Dedifferentiated amniotic fluid mesenchymal stem cell (primary cell): ENCODE results near the gene USP26.
"Not testable (repeated sequence)": the region's sequence is repeated elsewhere in the genome, so short reads cannot be mapped to it uniquely, and the experiment has no call there.

Source experiments
- DNase-seq: peaks from one replicate; pipeline ENCODE4 v3.0.0-alpha.2; 2016; ENCODE audit errors: extremely low spot score

The USP26 gene, protein sequence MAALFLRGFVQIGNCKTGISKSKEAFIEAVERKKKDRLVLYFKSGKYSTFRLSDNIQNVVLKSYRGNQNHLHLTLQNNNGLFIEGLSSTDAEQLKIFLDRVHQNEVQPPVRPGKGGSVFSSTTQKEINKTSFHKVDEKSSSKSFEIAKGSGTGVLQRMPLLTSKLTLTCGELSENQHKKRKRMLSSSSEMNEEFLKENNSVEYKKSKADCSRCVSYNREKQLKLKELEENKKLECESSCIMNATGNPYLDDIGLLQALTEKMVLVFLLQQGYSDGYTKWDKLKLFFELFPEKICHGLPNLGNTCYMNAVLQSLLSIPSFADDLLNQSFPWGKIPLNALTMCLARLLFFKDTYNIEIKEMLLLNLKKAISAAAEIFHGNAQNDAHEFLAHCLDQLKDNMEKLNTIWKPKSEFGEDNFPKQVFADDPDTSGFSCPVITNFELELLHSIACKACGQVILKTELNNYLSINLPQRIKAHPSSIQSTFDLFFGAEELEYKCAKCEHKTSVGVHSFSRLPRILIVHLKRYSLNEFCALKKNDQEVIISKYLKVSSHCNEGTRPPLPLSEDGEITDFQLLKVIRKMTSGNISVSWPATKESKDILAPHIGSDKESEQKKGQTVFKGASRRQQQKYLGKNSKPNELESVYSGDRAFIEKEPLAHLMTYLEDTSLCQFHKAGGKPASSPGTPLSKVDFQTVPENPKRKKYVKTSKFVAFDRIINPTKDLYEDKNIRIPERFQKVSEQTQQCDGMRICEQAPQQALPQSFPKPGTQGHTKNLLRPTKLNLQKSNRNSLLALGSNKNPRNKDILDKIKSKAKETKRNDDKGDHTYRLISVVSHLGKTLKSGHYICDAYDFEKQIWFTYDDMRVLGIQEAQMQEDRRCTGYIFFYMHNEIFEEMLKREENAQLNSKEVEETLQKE

DNA sequence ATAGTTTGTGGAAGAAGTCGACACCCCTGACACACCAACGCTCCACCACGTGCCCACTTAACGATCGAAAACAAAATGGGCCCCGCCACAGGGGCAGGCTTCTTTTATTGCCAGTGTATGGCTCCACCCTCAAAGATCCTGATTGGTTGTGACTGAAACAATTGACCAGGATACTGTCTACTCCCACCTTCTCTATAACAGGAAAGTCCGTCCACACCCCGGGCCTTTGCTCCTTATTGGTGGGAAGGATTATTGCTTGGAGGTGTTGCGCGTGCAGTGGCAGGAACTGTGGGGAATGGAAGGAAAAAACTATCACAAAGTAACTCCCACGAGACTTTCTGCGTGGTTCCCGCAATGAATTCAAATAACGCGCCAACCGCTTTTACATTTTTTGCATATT lies at the start of gene USP26:
Gene USP26 (minus strand): TSS at position 79 of the 400 bp plus-strand sequence. CDS start 68,889 bp downstream, outside the sequence.
- DNase-seq = no peak

DNA sequence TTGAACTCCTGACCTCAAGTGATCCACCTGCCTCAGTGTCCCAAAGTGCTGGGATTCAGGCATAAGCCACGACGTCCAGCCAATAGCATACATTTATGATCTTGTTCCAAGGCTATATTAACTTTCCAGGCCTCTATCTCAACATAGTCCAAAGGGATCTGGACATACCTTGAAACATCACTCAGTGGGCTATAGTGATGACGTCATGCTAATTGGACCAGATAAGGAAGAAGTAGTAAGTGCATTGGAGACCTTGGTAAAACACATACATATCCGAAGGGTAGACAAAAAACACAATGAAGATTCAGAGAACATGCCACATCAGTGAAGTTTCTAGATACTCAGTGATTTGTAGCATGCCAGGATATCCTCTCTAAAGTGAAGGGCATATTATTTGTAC lies 37.4 kb upstream of the USP26 start:
- no peak for DNase-seq

DNA sequence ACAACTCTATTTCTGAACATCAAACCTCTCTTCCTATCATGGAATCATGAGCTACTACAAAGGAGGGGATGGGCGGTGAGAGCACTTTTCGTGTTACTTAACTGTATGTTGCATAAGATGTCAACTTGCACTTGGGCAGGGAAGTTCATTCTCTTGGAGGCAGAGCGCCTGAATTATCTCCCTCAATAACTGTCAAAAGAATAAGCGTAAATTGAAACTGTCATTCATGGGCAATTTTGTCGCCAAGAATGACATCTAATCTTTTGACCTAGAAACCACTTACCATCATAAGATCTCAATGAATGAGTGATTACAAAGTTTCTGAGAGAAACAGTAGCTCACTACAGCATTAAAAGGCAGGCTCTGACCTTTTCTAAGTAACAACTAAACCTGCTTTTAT lies 23.5 kb upstream of the USP26 start:
- no peak for DNase-seq

DNA sequence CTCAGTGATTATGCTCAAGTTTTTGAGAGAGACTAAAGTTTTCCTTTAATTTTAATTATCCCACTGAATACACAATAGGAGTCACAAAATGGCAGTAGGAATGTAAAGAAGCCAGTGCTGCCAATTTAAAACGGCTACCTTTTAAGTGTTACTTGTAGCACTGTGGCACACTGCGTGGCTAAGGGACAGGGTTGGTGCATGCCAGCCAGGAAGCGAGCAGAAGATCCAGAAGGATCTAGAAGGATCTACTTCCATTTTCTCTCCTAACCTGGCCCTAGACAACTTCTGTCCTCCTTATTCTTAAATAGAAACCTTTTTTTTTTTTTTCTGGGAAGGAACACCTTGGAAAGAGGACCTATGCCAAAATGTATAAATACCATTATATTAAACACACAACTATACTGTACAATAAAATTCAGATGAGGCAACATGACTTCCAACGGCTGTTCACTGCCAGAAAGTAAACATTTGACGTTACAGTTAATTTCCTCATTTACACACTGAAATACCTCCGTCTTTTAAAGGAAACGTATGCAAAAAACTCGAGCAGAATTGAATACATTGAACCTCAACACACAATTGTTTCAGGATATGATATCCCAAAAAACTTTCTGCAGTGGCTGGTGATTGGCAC lies 2.7 kb downstream of the USP26 start:
- no peak for DNase-seq

DNA sequence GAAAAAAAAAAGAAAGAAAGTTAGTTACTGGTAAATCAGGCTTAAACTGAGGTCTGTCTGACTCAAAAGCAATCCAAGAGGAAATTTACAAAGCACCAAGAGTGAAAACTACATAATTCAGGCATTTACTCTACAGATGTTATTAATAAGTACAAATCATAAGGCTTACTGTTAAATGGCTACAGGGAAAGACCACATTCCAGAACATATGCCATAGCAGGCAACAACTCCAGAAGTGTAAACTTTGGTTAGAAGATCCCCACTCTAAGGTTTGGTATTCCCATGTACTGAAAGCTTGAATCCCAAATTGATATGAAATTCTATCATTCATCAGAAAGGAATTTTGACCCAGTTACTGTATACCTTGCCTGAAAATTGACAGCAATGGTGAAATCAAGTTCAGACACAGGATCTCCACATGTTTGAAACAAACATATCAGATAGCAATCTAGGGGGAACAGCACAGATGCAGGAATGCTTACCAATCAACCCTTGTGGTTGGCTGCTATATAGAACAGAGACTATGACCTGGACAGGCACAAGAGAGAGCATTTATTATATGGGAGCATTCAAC lies 6.6 kb downstream of the USP26 start:
- peak; percentile 27 for DNase-seq

DNA sequence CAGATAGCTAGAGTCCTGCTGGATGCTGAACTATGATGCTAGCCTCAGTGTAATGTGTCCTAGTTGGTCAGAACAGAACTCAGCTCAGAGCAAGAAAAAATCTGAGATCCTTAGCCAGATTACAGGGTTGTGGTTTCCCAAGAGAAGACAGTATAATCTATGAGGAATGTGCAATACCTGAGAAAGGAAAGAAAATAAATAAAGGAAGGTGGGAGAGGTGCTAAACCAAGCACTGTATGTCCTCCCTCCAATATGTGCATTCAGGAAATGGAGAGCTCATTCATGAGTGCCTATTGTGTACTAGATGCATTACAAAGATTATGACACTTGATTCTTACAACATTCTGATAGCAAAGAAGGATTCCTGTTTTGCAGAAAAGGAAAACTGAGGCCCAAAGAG lies 7.5 kb downstream of the USP26 start:
- DNase-seq = no peak

DNA sequence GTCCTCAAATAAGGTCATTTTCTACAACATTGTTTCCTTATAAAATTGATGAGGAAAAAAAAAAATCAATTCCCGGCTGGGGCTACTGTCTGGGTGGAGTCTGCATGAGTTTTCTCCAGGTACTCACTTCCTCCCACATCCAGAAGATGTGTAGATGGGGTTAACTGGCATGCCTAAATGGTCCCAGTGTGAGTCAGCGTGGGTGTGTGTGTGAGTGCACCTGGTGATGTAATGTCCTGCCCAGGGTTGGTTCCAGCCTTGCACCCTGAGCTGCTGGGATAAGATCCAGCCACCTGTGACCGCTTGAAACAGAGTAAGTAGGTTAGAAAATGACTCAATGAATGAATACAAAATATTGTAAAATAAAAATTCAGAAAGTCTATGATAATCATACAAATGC lies 11.1 kb downstream of the USP26 start:
- DNase-seq = no peak

DNA sequence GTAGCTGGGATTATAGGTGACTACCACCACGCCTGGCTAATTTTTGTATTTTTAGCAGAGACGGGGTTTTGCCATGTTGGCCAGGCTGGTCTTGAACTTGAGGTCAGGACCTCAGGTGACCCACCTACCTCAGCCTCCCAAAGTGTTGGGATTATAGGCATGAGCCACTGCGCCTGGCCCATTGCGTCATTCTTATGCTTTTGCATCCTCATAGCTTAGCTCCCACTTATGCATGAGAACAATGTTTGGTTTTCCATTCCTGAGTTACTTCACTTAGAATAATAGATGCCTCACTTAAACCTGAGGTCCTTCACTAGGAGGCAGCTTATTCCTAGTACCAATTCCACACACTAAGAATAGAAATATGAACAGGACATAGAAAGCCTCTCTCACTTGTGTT lies 11.9 kb downstream of the USP26 start:
- not testable (repeated sequence) for DNase-seq

DNA sequence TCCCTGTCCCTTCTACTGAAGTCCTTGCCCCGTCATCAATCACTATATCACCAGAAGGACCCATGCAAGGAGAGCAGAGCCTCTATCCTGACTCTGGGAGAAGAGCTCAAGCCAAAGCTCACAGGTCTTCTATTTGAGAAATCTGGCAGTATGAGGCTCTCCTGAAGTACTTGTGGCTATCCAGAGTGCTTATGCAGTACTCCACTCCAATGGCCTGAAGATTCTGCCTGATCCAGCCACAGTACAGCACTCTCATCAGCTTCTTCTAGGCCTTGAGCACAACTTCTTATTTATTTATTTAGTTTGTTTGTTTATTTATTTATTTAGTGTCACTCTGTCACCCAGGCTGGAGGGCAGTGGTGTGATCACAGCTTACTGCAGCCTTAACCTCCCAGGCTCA lies 13.0 kb downstream of the USP26 start:
- no peak for DNase-seq

DNA sequence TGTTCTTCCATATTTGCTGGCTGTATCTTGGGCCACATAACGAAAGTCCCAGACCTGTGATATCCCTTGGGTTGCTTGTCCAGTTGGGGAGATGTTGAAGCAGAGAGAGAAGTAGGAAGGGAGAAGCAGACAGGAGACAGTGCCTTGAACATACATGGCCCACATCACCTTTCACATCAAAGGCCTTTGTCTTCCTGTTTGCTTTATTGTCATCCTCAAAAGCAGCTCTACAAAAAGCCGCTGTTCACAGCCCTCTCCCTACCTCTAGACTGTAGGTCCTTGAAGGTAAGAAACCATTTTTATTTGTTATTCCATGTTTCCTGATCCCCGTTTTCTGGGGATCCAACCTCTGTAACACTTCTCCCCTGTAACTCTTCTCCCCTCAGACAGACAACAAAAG lies 14.9 kb downstream of the USP26 start:
- DNase-seq = no peak

DNA sequence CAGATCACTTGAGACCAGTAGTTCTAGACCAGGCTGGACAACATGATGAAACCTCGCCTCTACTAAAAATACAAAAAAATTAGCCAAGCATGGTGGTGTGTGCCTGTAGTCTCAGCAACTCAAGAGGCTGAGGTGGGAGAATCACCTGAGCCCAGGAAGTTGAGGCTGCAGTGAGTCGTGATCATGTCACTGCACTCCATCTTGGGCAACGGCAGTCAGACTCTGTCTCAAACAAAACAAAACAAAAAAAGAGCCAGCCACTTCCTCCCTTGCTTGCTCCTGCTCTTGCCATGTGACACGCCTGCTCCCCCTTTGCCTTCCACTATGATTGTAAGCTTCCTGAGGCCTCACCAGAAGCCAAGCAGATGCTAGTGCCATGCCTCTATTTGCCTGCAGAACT lies 19.1 kb downstream of the USP26 start:
- not testable (repeated sequence) for DNase-seq

DNA sequence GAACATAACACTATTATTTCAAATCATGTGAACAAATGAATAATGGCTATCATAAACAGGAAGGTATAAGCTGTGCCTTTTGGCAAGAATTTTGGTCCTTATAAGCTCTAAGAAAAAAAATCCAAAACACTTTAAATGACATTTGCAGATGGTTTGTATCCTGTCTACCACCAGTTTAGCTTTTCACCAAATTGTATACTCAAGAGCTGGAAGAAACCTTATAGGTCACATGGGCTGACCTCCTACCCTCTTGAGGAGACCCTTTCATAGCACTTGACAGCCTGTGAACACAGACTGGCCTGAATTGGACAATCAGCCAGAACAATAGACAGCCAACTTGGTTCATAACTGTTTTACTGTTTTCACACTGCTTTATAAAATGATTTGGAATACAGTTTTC lies 24.3 kb downstream of the USP26 start:
- DNase-seq = no peak

DNA sequence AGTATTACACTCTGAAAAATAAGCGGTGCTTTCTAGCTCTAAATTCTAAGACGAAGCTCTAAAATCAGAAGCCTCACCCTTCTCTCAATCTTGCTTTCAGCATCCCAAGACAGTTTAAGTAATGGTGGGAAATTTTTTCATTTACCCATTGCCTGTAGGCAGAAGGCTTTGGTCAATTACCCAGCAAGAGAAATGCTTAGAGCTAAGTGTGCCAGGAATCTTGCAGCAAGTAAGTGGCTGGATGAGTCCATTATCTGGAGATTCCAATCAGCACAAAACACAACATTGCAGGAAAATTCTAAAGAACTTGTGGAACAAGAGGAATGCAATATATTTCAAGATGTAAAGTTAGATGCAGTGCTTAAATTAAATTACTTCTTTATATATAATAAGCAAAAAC lies 28.4 kb downstream of the USP26 start:
- no peak for DNase-seq

DNA sequence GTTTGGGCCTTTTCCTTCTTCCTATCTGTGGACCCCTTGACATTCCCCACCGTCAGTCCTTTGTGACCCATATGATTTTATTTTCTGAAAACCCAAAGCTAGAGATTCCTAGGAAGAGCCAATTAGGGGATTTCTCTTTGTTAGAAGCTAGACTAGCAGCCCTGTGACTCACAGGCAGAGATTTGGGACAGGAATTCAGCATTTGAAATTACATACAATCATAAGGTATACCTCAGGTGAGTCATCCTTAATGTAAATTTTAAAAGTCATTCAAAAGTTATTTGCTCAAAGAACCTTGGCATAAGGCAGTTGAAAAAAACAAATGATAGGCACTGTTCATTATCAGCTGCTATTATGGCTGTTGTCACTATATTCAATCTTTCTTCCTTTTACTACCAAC lies 40.6 kb downstream of the USP26 start:
- no peak for DNase-seq

DNA sequence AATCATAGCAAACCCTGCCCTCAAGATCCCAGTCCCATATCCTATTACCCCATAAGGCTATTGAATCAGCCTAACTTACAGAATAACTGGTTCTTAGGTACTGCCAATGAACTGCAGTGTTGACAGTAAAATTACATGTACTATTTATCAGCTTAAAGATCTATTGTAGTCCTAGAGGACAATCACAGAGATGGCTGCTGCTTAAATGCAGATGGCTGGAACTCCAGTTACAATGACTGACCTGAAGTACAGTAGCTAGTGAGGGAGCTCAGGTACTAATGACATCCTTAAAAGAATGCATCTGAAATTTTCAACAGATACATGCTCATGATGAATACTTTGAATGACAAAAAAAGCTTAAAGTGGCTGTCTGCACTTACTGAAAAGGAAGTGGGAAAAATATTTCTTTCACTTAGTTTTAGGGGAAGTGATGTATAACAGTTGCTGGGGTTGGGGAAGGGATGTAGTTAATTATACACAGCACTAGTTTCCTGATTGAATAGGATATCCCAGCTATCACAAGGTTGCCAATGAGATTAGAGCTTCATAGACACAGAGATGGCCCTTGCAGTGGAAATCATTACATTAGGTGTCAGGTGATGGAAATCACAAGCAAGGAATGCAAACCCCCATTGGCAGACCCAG lies 42.0 kb downstream of the USP26 start:
- no peak for DNase-seq

DNA sequence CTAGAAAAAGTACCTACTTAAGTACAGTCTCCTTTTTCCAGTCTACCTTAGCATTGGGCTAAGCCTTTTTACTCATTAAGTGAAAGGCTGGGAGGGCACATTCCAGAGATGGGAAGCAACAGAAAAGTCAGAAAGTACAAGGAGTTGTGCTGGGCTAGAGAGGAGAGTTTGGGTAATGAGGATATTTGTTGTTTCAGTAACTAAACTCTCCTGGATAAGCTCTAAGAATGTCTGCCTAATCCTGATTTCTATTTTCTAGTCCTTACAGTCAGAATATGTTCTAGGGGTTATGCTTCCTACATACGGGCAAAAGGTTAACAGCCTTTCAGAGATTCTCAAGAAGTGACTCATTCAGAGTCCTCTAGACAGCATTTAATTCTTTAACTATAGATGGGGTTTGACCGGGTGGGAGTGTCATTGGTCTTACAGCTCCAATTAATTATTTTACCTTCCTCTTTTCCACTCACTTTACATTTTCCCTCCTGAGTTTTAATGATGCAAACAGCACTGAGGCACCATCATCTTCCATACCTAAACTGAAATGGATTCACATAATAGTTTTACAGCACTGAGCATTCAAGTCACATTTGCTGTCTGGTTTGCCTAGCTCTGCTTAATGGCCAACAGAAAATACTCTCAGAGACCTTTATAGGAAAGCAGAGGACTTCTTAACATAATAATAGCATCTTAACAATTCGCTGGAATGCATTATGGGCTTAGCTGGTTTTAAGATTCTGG lies 42.9 kb downstream of the USP26 start:
- peak; percentile 20 for DNase-seq

DNA sequence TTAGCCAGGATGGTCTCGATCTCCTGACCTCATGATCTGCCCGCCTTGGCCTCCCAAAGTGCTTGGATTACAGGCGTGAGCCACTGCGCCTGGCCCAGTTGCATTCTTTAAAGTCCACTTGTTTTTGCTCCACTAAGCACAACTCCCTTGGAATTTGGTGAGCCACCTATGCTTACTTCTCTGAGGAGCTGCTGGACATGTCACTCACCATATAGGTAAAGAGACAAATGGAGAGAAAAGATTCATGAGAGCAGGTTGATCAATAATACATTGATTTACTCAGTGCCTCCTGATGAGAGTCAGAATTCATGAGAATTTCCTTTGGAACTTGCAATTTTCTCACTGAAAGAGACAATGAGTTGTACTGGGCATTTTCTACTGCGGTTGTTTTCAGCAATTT lies 48.2 kb downstream of the USP26 start:
- DNase-seq = no peak

DNA sequence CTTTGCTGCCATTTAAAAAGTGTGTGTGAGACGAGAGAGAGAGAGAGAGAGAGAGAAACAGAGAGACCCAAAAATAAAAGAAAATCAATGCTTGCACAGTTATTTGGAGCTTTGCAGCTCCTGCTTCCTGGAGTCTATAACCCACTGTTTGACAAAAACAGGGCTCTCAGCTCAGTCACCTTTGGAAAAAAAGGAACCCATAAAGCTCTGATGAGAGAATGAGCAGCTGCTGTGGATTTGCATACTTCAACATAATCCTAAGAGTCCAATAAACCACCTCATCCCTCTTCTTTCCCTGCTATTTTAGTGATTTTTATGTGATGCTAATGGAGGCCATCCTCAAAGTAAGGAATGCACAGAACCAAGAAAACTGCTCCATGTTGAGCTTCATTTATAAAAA lies 50.3 kb downstream of the USP26 start:
- no peak for DNase-seq

DNA sequence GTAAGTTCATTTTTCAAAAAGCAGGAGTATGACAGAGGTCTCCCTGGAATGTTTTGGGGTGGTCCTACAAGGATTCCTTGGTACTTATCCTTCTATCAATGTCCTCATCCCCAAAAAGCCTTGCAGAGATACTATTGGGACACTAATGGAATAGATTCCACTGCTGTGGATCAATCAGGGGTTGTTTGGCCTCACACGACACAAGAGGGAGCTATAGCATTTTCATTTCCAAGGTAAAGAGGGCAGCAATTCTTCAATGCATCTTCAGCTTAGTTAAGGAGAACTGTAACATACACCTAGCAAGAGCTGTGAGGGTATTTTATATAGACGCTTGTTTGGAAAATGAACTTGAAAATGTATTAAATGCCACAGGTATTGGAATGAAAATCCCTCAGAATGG lies 50.9 kb downstream of the USP26 start:
- no peak for DNase-seq

DNA sequence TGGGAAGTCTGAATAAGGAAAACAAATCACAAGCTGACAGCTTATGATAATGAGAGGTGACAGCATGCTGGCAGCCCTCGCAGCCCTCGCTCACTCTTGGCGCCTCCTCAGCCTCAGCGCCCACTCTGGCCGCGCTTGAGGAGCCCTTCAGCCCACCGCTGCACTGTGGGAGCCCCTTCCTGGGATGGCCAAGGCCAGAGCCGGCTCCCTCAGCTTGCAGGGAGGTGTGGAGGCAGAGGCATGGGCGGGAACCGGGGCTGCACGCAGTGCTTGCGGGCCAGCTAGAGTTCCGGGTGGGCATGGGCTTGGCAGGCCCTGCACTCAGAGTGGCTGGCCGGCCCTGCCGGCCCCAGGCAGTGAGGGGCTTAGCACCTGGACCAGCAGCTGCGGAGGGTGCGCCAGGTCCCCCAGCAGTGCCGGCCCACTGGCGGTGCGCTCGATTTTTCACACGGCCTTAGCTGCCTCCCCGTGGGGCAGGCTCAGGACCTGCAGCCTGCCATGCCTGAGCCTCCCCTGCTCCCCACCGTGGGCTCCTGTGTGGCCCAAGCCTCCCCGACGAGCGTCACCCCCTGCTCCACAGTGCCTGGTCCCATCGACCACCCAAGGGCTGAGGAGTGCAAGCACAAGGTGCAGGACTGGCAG lies 52.6 kb downstream of the USP26 start:
- not testable (repeated sequence) for DNase-seq
